HG03565 (cell line): ENCODE results near the gene HS6ST2.

Source experiments
- ATAC-seq: cut with Tn5 transposase; IDR thresholded peaks from one replicate; pipeline ENCODE4 v1.9.1; 2021; ENCODE audit warnings: mild to moderate bottlenecking, moderate library complexity; ENCODE audit not compliant: unreplicated experiment

HS6ST2 gene

GRCh38 chrX:132748268-132748667 is 210.2 kb downstream of the HS6ST2 start:
- ATAC-seq, result no peak

GRCh38 chrX:132745593-132745992 is 212.8 kb downstream of the HS6ST2 start:
- no peak for ATAC-seq

GRCh38 chrX:132744470-132744869 is 214.0 kb downstream of the HS6ST2 start:
- no peak for ATAC-seq

GRCh38 chrX:132743086-132743485 is 215.3 kb downstream of the HS6ST2 start:
- no peak for ATAC-seq

GRCh38 chrX:132742246-132742645 is 216.2 kb downstream of the HS6ST2 start:
- ATAC-seq, result no peak

- no peak for ATAC-seq
These were observed 216.7 kb downstream of the HS6ST2 start for GRCh38 chrX:132741689-132742088.

GRCh38 chrX:132740316-132741123 is 217.9 kb downstream of the HS6ST2 start:
- no peak for ATAC-seq

GRCh38 chrX:132738951-132739350 is 219.5 kb downstream of the HS6ST2 start:
- ATAC-seq, result no peak

- ATAC-seq, result no peak
These were observed 220.7 kb downstream of the HS6ST2 start for GRCh38 chrX:132737743-132738142.

GRCh38 chrX:132732236-132732635 is 226.2 kb downstream of the HS6ST2 start:
- no peak for ATAC-seq

DNA sequence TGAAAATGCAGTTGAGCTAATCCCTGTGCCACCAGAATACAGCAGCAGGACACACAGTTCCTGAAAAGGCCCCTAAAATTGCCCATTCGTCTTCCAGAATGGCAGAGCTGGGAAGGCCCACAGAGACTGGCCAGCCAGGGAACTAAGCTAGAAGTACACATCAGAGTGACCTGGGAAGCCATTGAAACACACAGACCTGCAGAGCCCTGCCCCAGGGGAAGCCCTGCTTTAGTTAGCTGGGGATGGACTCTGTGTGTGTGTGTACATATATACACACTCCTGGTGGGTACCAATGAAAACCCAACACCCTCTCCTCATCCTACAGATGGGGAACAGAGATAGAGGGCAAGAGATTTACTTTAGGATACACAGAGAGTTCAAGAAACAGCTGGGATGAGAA is 227.7 kb downstream of the HS6ST2 start:
- ATAC-seq, result no peak

GRCh38 chrX:132730266-132730665 is 228.2 kb downstream of the HS6ST2 start:
- no peak for ATAC-seq

GRCh38 chrX:132728296-132728695 is 230.1 kb downstream of the HS6ST2 start:
- no peak for ATAC-seq

- ATAC-seq, result no peak
These were observed 239.9 kb downstream of the HS6ST2 start for GRCh38 chrX:132718431-132718958.

- ATAC-seq, result no peak
These were observed 242.4 kb downstream of the HS6ST2 start for GRCh38 chrX:132716006-132716405.

DNA sequence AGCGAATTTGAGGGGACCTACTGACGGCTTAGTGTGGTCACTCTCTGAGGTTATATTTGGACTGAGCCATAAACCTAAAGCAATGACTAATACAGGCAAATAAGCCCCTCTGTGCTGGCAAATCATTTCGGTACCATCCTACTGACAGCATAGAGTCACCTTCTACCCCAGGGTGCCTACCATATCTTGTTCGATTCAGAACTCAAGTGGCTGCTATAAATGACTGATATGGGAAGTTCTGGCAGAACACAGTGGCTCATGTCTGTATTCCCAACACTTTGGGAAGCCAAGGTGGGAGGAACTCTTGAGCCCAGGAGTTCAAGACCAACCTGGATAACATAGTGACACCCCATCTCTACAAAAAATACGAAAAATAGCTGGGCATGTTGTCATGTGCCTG is 243.5 kb downstream of the HS6ST2 start:
- no peak for ATAC-seq

DNA sequence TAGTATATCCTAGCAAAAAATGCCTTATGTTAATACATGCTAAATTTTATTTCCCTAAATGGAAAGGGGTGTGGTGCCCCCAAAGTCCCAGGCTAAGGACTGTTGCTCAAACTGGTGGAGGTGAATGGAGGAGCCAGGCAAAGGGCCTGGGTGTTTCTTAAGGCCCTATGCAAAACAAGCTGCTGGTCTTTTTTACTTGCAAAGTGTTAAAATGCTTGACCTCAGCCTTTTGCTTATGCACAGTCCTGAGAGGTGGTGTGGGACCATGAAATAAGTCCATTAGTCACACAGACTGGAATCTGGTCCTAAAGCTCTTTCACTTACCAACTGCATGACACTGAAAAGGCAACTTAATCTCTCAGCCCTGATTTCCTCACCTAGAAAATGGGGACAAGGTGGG is 246.1 kb downstream of the HS6ST2 start:
- ATAC-seq, result no peak

DNA sequence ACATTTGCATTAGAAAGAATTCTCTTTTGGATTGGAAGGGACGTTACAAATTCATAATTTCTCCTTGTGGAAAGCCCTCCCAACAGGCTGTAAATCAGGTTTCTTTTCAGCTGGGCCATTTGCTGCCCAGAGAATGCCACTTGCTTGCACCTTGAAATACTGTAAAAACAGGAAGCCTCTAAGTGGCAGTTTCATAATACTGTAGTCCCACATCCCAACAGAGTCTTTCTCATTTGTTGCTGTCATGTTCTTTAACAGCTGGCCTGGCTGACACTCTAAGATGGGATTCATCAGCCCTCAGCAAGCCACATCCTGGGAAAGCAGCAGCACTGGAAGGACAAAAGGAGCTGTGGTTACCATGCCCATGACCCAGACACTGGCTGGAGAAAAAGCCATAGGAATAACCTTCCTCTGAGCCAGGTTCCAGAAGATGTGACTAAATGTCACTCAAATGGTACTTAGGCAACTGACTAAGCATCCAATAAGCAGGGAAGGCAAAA is 247.7 kb downstream of the HS6ST2 start:
- ATAC-seq, result no peak

DNA sequence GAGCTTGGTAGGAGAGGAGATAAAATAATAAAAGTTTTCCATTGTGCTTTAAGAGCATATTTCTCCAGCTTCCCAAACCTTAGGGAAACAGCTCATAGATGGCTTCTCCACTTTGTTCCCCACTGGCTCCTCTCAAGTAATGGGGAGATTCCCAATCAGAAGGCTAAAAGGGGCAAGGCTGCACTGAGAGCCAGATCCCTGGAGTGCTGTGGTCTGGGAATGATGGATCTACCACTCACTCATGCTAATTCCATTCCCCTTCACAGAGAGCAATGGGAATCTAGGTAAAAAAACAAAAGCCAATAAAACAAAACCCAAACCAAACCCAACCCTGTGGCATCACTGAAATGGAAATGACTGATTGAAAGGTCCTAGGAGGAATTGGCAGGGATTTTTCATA is 249.9 kb downstream of the HS6ST2 start:
- ATAC-seq, result no peak

DNA sequence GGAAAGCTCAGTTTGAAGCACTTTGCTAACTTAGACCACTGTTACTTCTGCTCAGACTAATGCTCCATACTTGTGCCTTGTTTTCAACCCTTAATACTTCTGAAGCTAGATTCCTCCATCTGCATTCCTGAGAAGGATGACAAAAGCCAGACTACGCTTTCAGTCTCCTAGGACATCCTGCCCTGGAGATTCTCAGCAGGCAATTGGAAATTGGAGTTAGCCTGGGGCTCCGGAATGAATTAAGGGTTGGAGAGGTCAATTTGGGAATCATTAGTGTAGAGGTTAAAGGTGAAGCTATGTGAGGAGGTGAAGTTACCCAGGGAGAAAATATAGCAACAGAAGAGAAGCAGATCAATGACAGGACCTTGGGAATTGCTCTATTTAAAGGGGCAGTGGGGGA is 253.7 kb downstream of the HS6ST2 start:
- no peak for ATAC-seq

GRCh38 chrX:132694382-132694781 is 264.0 kb downstream of the HS6ST2 start:
- no peak for ATAC-seq

DNA sequence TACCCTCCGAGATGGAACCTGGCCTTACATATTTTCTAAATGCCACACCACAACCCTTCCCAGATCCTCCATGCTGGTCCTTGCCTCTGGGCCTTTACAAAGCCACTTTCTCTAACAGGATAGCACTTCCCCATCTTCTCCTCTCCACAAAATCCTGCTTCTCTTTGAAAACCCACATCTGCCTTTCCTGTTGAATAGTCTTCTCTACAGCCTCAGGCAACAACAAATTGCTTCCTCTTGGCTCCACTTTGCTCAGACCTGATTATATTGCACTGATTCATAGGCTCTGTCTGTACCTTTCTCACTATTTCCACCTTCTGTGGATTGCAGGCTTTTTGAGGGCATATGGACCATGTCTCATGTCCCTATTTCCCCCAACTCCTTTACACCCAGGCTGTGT is 265.9 kb downstream of the HS6ST2 start:
- ATAC-seq, result no peak

GRCh38 chrX:132692066-132692465 is 266.4 kb downstream of the HS6ST2 start:
- ATAC-seq, result no peak
